Mesendoderm (in vitro differentiated cells): ENCODE results near the gene TNP1.
A peak's percentile ranks its signal among the peaks of the same experiment; 100 is the strongest.

ENCODE experiments used
- DNase-seq: peaks from one replicate; pipeline ENCODE4 v3.0.0; 2013
- H2AK5ac ChIP-seq: 2 replicates; pipeline ENCODE4 v1.6.1; 2013; ENCODE audit warnings: low read length, inconsistent platforms
- H2BK120ac ChIP-seq: 2 replicates; pipeline ENCODE4 v1.6.1; 2013; ENCODE audit warnings: low read depth, mild to moderate bottlenecking, low read length, moderate library complexity, mixed read lengths
- H2BK15ac ChIP-seq: replicated peaks from 2 replicates; pipeline ENCODE4 v1.6.1; 2013; ENCODE audit warnings: low read depth, mild to moderate bottlenecking, moderate library complexity
- H2BK5ac ChIP-seq: 2 replicates; pipeline ENCODE4 v1.6.1; 2013; ENCODE audit warnings: low read length, inconsistent platforms
- H3K18ac ChIP-seq: 2 replicates; pipeline ENCODE4 v1.6.1; 2013; ENCODE audit warnings: mild to moderate bottlenecking, low read length, mixed read lengths
- H3K23ac ChIP-seq: one replicate; pipeline ENCODE4 v1.6.1; 2013; ENCODE audit warnings: low read length
- H3K27ac ChIP-seq: 2 replicates; pipeline ENCODE4 v1.5.1; 2013; ENCODE audit warnings: low read depth, mild to moderate bottlenecking, inconsistent platforms, low read length, moderate library complexity
- H3K27me3 ChIP-seq: 2 replicates; pipeline ENCODE4 v1.6.1; 2013; ENCODE audit warnings: low read length, control low read depth, mild to moderate bottlenecking, inconsistent platforms; ENCODE audit not compliant: insufficient read depth, poor library complexity
- H3K36me3 ChIP-seq: 2 replicates; pipeline ENCODE4 v1.6.1; 2013; ENCODE audit warnings: low read length, inconsistent platforms; ENCODE audit not compliant: control insufficient read depth, insufficient read depth
- H3K4ac ChIP-seq: one replicate; pipeline ENCODE4 v1.6.1; 2013; ENCODE audit warnings: low read depth, mild to moderate bottlenecking, low read length, moderate library complexity
- H3K4me1 ChIP-seq: 2 replicates; pipeline ENCODE4 v1.6.1; 2013; ENCODE audit warnings: low read depth, low read length, inconsistent platforms; ENCODE audit not compliant: control insufficient read depth
- H3K4me2 ChIP-seq: 2 replicates; pipeline ENCODE4 v1.6.1; 2013; ENCODE audit warnings: low read length
- H3K4me3 ChIP-seq: 2 replicates; pipeline ENCODE4 v1.5.1; 2013; ENCODE audit warnings: mild to moderate bottlenecking, low read length
- H3K56ac ChIP-seq: one replicate; pipeline ENCODE4 v1.6.1; 2013; ENCODE audit warnings: low read length
- H3K79me1 ChIP-seq: 2 replicates; pipeline ENCODE4 v1.6.1; 2013; ENCODE audit warnings: low read length, inconsistent platforms
- H3K79me2 ChIP-seq: 2 replicates; pipeline ENCODE4 v1.6.1; 2013; ENCODE audit warnings: mild to moderate bottlenecking, low read length; ENCODE audit not compliant: control insufficient read depth, insufficient read depth
- H3K9ac ChIP-seq: 2 replicates; pipeline ENCODE4 v1.6.1; 2013; ENCODE audit warnings: low read length, inconsistent platforms
- H4K5ac ChIP-seq: one replicate; pipeline ENCODE4 v1.6.1; 2013; ENCODE audit warnings: low read length
- H4K8ac ChIP-seq: one replicate; pipeline ENCODE4 v1.6.1; 2013; ENCODE audit warnings: low read depth, mild to moderate bottlenecking, control low read depth, low read length, moderate library complexity
- WGBS: extraction: QIAGEN DNeasy Blood & Tissue Kit; methylation state at CpG from one replicate; pipeline ENCODE4 v1.1.7; 2013; ENCODE audit warnings: low lambda C conversion rate, missing lambda C conversion rate; ENCODE audit not compliant: insufficient coverage; ENCODE audit errors: extremely low coverage; 5-methylcytosine and 5-hydroxymethylcytosine counted together

TNP1 gene

GRCh38 chr2:216863946-216864345 lies 4.1 kb upstream of the TNP1 start:
- no peak overlapping the region for H2BK120ac ChIP-seq
- no CpG with 5 or more reads among the region's 4 CpGs for WGBS
- DNase-seq, result no peak

GRCh38 chr2:216862628-216863398 lies 2.9 kb upstream of the TNP1 start:
- no peak for DNase-seq
- Histone ChIP-seq H4K8ac (no peak overlapping the region), H3K9ac (no peak overlapping the region), H2BK15ac (no peak overlapping the region), H2BK120ac (no peak overlapping the region), H3K36me3 (no peaks in the 10 kb centered on the region), H3K4me2 (no peak overlapping the region), H3K79me1 (no peaks in the 10 kb centered on the region), H3K56ac (no peak overlapping the region), H3K4ac (no peak overlapping the region), H3K27me3 (no peaks in the 10 kb centered on the region), H2BK5ac (no peak overlapping the region), H3K23ac (no peak overlapping the region), H2AK5ac (no peak overlapping the region), H3K18ac (no peak overlapping the region), H3K27ac (no peak overlapping the region), H3K79me2 (no peaks in the 10 kb centered on the region), H3K4me1 (no peaks in the 10 kb centered on the region), H3K4me3 (no peak overlapping the region), H4K5ac (no peak overlapping the region)
- no CpG with 5 or more reads among the region's 8 CpGs for WGBS

More at GRCh38 chr2:216863946-216864345, 4.1 kb upstream of the TNP1 start:
- Histone ChIP-seq H2BK5ac (no peak overlapping the region), H4K5ac (no peak overlapping the region), H3K79me1 (no peaks in the 10 kb centered on the region), H3K79me2 (no peaks in the 10 kb centered on the region), H3K27ac (no peak overlapping the region), H3K36me3 (no peaks in the 10 kb centered on the region), H3K23ac (no peak overlapping the region), H3K4me3 (no peak overlapping the region), H4K8ac (no peak overlapping the region), H3K4me1 (no peaks in the 10 kb centered on the region), H3K4me2 (no peak overlapping the region), H3K27me3 (no peaks in the 10 kb centered on the region), H3K9ac (no peak overlapping the region), H2AK5ac (no peak overlapping the region), H2BK15ac (no peak overlapping the region), H3K56ac (no peak overlapping the region), H3K18ac (no peak overlapping the region), H3K4ac (no peak overlapping the region)

- Histone ChIP-seq H3K27ac (no peak overlapping the region), H3K9ac (no peak overlapping the region), H3K4me2 (no peak overlapping the region), H3K36me3 (no peaks in the 10 kb centered on the region), H3K23ac (no peak overlapping the region), H2BK15ac (no peak overlapping the region), H2BK120ac (no peak overlapping the region), H3K4me3 (no peak overlapping the region), H3K18ac (no peak overlapping the region), H3K27me3 (no peaks in the 10 kb centered on the region), H3K56ac (no peak overlapping the region), H4K5ac (no peak overlapping the region), H3K79me2 (no peaks in the 10 kb centered on the region), H3K4ac (no peak overlapping the region), H4K8ac (no peak overlapping the region), H3K4me1 (peaks cover 5% of the 10 kb centered on the region), H3K79me1 (no peaks in the 10 kb centered on the region), H2BK5ac (no peak overlapping the region), H2AK5ac (no peak overlapping the region)
- no CpG with 5 or more reads among the region's 2 CpGs for WGBS
- no peak for DNase-seq
These were observed 718 bp upstream of the TNP1 start for GRCh38 chr2:216860426-216861137.

GRCh38 chr2:216858312-216858711 lies 1.6 kb downstream of the TNP1 start:
- Histone ChIP-seq H2BK15ac (no peak overlapping the region), H4K8ac (no peak overlapping the region), H3K36me3 (no peaks in the 10 kb centered on the region), H3K27me3 (no peaks in the 10 kb centered on the region), H3K4me1 (peaks cover 5% of the 10 kb centered on the region), H2AK5ac (no peak overlapping the region), H3K56ac (no peak overlapping the region), H3K79me1 (no peaks in the 10 kb centered on the region), H3K27ac (no peak overlapping the region), H3K9ac (no peak overlapping the region), H3K23ac (no peak overlapping the region), H4K5ac (no peak overlapping the region), H2BK5ac (no peak overlapping the region), H3K79me2 (no peaks in the 10 kb centered on the region), H3K4me3 (no peak overlapping the region), H3K4me2 (no peak overlapping the region), H3K4ac (no peak overlapping the region), H3K18ac (peak overlapping the region; percentile 39), H2BK120ac (no peak overlapping the region)
- DNase-seq, result no peak
- WGBS, result no CpG with 5 or more reads among the region's 3 CpGs

- Histone ChIP-seq H3K27me3 (no peaks in the 10 kb centered on the region), H3K4me1 (peaks cover 5% of the 10 kb centered on the region), H3K4ac (no peak overlapping the region), H3K9ac (no peak overlapping the region), H2BK15ac (no peak overlapping the region), H3K4me3 (no peak overlapping the region), H3K79me2 (no peaks in the 10 kb centered on the region), H3K18ac (no peak overlapping the region), H3K36me3 (no peaks in the 10 kb centered on the region), H4K5ac (no peak overlapping the region), H2BK120ac (no peak overlapping the region), H3K79me1 (no peaks in the 10 kb centered on the region), H3K56ac (no peak overlapping the region), H2AK5ac (no peak overlapping the region), H3K27ac (peak overlapping the region; percentile 57), H3K4me2 (no peak overlapping the region), H3K23ac (no peak overlapping the region), H2BK5ac (no peak overlapping the region), H4K8ac (no peak overlapping the region)
- no CpG with 5 or more reads among the region's 3 CpGs for WGBS
- DNase-seq, result peak; percentile 56
These were observed 2.7 kb downstream of the TNP1 start for GRCh38 chr2:216857131-216857550.
